Measurements from ENCODE around the gene TNS1. TPM values are rescaled to one million over a fixed set of nuclear protein-coding genes. Genes with fewer than 3 reads are reported as not detected.
A peak's percentile ranks its signal among the peaks of the same experiment; 100 is the strongest.

Gene TNS1
- total RNA-seq, 2 donors from 2014 or later: 27.8 to 149 TPM

- no peak for DNase-seq
- no peak for ATAC-seq
- intact Hi-C loops (cut with DNase I, micrococcal nuclease): no loop called here
Measured at GRCh38 chr2:217840522-217840921, 162.3 kb downstream of the TNS1 start.

GRCh38 chr2:217839750-217840107 lies 163.1 kb downstream of the TNS1 start:
- intact Hi-C loops (cut with DNase I, micrococcal nuclease): no loop called here
- ATAC-seq (no peak), DNase-seq (no peak)

GRCh38 chr2:217839073-217839749 lies 163.6 kb downstream of the TNS1 start:
- ATAC-seq (no peak), DNase-seq (no peak)
- intact Hi-C loops (cut with DNase I, micrococcal nuclease): no loop called here

- ATAC-seq (no peak), DNase-seq (no peak)
- intact Hi-C loops (cut with DNase I, micrococcal nuclease): no loop called here
Measured at GRCh38 chr2:217838409-217838831, 164.4 kb downstream of the TNS1 start.

- no peak for DNase-seq
- intact Hi-C loops (cut with DNase I, micrococcal nuclease): no loop called here
- ATAC-seq: no peak
Measured at GRCh38 chr2:217837530-217837929, 165.3 kb downstream of the TNS1 start.

GRCh38 chr2:217836901-217837491 lies 165.8 kb downstream of the TNS1 start:
- DNase-seq (peak; percentile 55 to 84), ATAC-seq (peak; percentile 65)
- intact Hi-C loops (cut with DNase I, micrococcal nuclease): no loop called here

GRCh38 chr2:217835931-217836891 lies 166.6 kb downstream of the TNS1 start:
- ATAC-seq (peak; percentile 20), DNase-seq (peak in 1 of 2 donors; percentile 55)
- intact Hi-C loops (cut with DNase I, micrococcal nuclease): no loop called here

- DNase-seq (no peak), ATAC-seq (no peak)
- intact Hi-C loops (cut with DNase I, micrococcal nuclease): no loop called here
Measured at GRCh38 chr2:217834744-217835513, 167.9 kb downstream of the TNS1 start.

- ATAC-seq (no peak), DNase-seq (no peak)
- intact Hi-C loops (cut with DNase I, micrococcal nuclease): no loop called here
Measured at GRCh38 chr2:217834057-217834620, 168.7 kb downstream of the TNS1 start.

- intact Hi-C loops (cut with DNase I, micrococcal nuclease): no loop called here
- DNase-seq (no peak), ATAC-seq (no peak)
Measured at GRCh38 chr2:217833439-217833838, 169.4 kb downstream of the TNS1 start.

GRCh38 chr2:217832987-217833386 lies 169.8 kb downstream of the TNS1 start:
- no peak for DNase-seq
- intact Hi-C loops (cut with DNase I, micrococcal nuclease): no loop called here
- ATAC-seq: no peak

- no peak for ATAC-seq
- intact Hi-C loops (cut with DNase I, micrococcal nuclease): no loop called here
- DNase-seq: no peak
Measured at GRCh38 chr2:217832115-217832514, 170.7 kb downstream of the TNS1 start.

- DNase-seq (no peak), ATAC-seq (no peak)
- intact Hi-C loops (cut with DNase I, micrococcal nuclease): no loop called here
Measured at GRCh38 chr2:217831306-217831705, 171.5 kb downstream of the TNS1 start.

- DNase-seq: no peak
- intact Hi-C loops (cut with DNase I, micrococcal nuclease): no loop called here
- ATAC-seq: no peak
Measured at GRCh38 chr2:217830807-217831206, 172.0 kb downstream of the TNS1 start.

- intact Hi-C loops (cut with DNase I, micrococcal nuclease): no loop called here
- ATAC-seq (no peak), DNase-seq (no peak)
Measured at GRCh38 chr2:217830061-217830460, 172.7 kb downstream of the TNS1 start.

GRCh38 chr2:217829420-217829819 lies 173.4 kb downstream of the TNS1 start:
- no peak for DNase-seq
- intact Hi-C loops (cut with DNase I, micrococcal nuclease): no loop called here
- ATAC-seq: no peak

- intact Hi-C loops (cut with DNase I, micrococcal nuclease): no loop called here
Measured at GRCh38 chr2:217828336-217828735, 174.5 kb downstream of the TNS1 start.

GRCh38 chr2:217827430-217828201 lies 175.2 kb downstream of the TNS1 start:
- ATAC-seq: peak; percentile 54

More at GRCh38 chr2:217828336-217828735, 174.5 kb downstream of the TNS1 start:
- DNase-seq (no peak), ATAC-seq (no peak)

More at GRCh38 chr2:217827430-217828201, 175.2 kb downstream of the TNS1 start:
- DNase-seq: no peak
- intact Hi-C loops (cut with DNase I, micrococcal nuclease): no loop called here
